Testis (tissue), 2 donors: ENCODE data around the gene NMB.

Experiments used
- POLR2A ChIP-seq: fragments of 450-650 bp; IDR thresholded peaks from one replicate; pipeline ENCODE4 v1.6.1; 2017; ENCODE audit warnings: antibody characterized with exemption, mild to moderate bottlenecking, moderate library complexity
- TF ChIP-seq, protein P1 (sequence below), 3 experiments: fragments of 450-650 bp in 2 of 3; fragments of 200-600 bp in 1 of 3; sonication (generic) in 1 of 3; IDR thresholded peaks; one replicate each; pipeline ENCODE4 v1.5.1; 2016 to 2019; ENCODE audit warnings: antibody characterized with exemption in 3 of 3, mild to moderate bottlenecking in 2 of 3, moderate library complexity in 1 of 3

DNA sequence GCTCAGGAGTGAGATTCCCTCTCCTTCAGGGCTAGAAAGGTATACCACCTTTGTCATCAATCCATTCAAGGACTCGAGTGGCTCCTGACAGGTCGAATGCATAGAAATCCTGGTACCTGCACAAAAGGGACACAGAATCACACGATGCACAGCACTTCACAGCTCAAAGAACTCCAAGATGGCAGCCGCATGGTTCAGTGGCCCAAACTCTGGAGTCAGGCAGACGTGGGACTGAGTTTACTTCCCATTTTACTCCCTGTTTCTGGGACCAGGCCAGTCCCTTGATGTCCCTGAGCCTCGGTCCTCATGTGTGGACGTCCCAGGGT lies 4.5 kb downstream of the NMB start:
- TF ChIP-seq, protein P1, sequence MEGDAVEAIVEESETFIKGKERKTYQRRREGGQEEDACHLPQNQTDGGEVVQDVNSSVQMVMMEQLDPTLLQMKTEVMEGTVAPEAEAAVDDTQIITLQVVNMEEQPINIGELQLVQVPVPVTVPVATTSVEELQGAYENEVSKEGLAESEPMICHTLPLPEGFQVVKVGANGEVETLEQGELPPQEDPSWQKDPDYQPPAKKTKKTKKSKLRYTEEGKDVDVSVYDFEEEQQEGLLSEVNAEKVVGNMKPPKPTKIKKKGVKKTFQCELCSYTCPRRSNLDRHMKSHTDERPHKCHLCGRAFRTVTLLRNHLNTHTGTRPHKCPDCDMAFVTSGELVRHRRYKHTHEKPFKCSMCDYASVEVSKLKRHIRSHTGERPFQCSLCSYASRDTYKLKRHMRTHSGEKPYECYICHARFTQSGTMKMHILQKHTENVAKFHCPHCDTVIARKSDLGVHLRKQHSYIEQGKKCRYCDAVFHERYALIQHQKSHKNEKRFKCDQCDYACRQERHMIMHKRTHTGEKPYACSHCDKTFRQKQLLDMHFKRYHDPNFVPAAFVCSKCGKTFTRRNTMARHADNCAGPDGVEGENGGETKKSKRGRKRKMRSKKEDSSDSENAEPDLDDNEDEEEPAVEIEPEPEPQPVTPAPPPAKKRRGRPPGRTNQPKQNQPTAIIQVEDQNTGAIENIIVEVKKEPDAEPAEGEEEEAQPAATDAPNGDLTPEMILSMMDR (IDR thresholded peaks at IDR 0.05): no peak
- TF ChIP-seq POLR2A: no peak
